Activated naive CD4-positive, alpha-beta T cell treated with anti-CD3 and anti-CD28 coated beads for 36 hours (primary cell): ENCODE measurements around the gene ZNF763. TPM values are rescaled to one million over a fixed set of nuclear protein-coding genes. Genes with fewer than 3 reads are reported as not detected.
"Not testable (repeated sequence)": the region's sequence is repeated elsewhere in the genome, so short reads cannot be mapped to it uniquely, and the experiment has no call there.

Source experiments
- CTCF ChIA-PET: fragments of 350-600 bp; sonication (Branson Sonifier 250); formaldehyde crosslinking; loops from one replicate; lab custom pipeline; 2021; ENCODE audit warnings: antibody characterized with exemption; lab: Charles Lee
- DNase-seq: peaks from one replicate; pipeline ENCODE4 v3.0.0-alpha.2; 2020
- H3K27ac Mint-ChIP-seq: one replicate; pipeline ENCODE4 v1.8.0; 2021; ENCODE audit warnings: mild to moderate bottlenecking, mixed read lengths
- H3K27me3 Mint-ChIP-seq: one replicate; pipeline ENCODE4 v1.8.0; 2021; ENCODE audit warnings: low read depth, mixed read lengths
- H3K36me3 Mint-ChIP-seq: one replicate; pipeline ENCODE4 v1.8.0; 2021; ENCODE audit warnings: low read depth, mixed read lengths
- H3K4me1 Mint-ChIP-seq: one replicate; pipeline ENCODE4 v1.8.0; 2021; ENCODE audit warnings: low read depth, mixed read lengths
- H3K4me3 Mint-ChIP-seq: one replicate; pipeline ENCODE4 v1.8.0; 2021; ENCODE audit warnings: mild to moderate bottlenecking, moderate library complexity, mixed read lengths
- H3K9me3 Mint-ChIP-seq: one replicate; pipeline ENCODE4 v1.8.0; 2021; ENCODE audit warnings: mixed read lengths
- intact Hi-C: fragments of 100-400 bp; cut with micrococcal nuclease; formaldehyde crosslinking; loops from one replicate; pipeline ENCODE4 v1.15.1; 2023
- total RNA-seq, 2 experiments: library from RNA; stranded (reverse); gene quantifications; one replicate each; pipeline ENCODE4 v1.2.3, GENCODE V29; 2021

ZNF763 gene
- total RNA-seq, 2 experiments from 2014 or later, result 0.50 to 0.54 TPM

- Mint-ChIP-seq H3K27ac (no peak overlapping the region), H3K4me3 (no peak overlapping the region), H3K4me1 (peaks cover 1% of the 10 kb centered on the region), H3K27me3 (no peaks in the 10 kb centered on the region), H3K9me3 (peaks cover 68% of the 10 kb centered on the region), H3K36me3 (peaks cover 89% of the 10 kb centered on the region)
- DNase-seq, result no peak
- intact Hi-C loops, result no loop called here
- CTCF ChIA-PET, result interaction anchor here (0.6 kb wide), 1 partner anchor 18 kb away, joined by 3 read pairs; no protein-coding TSS in a partner anchor
These were observed 22.6 kb upstream of the ZNF763 start for GRCh38 chr19:11942008-11942842.

- DNase-seq, result no peak
- H3K36me3 Mint-ChIP-seq, result peaks cover 89% of the 10 kb centered on the region
- no peaks in the 10 kb centered on the region for H3K27me3 Mint-ChIP-seq
- peaks cover 70% of the 10 kb centered on the region for H3K9me3 Mint-ChIP-seq
- H3K27ac Mint-ChIP-seq, result no peak overlapping the region
- H3K4me3 Mint-ChIP-seq, result no peak overlapping the region
- peaks cover 1% of the 10 kb centered on the region for H3K4me1 Mint-ChIP-seq
- CTCF ChIA-PET, result no interaction called here
- intact Hi-C loops, result no loop called here
These were observed 22.1 kb upstream of the ZNF763 start for GRCh38 chr19:11942843-11943108.

- no peaks in the 10 kb centered on the region for H3K27me3 Mint-ChIP-seq
- H3K36me3 Mint-ChIP-seq, result peaks cover 94% of the 10 kb centered on the region
- H3K4me1 Mint-ChIP-seq, result no peaks in the 10 kb centered on the region
- intact Hi-C loops, result no loop called here
- no peak overlapping the region for H3K27ac Mint-ChIP-seq
- H3K4me3 Mint-ChIP-seq, result no peak overlapping the region
- peaks cover 80% of the 10 kb centered on the region for H3K9me3 Mint-ChIP-seq
- CTCF ChIA-PET, result no interaction called here
- DNase-seq, result no peak
These were observed 20.2 kb upstream of the ZNF763 start for GRCh38 chr19:11944656-11945055.

GRCh38 chr19:11948646-11949045 is 16.2 kb upstream of the ZNF763 start:
- Mint-ChIP-seq H3K4me1 (no peaks in the 10 kb centered on the region), H3K36me3 (peaks cover 93% of the 10 kb centered on the region), H3K9me3 (peaks cover 86% of the 10 kb centered on the region), H3K27ac (no peak overlapping the region), H3K4me3 (no peak overlapping the region), H3K27me3 (no peaks in the 10 kb centered on the region)
- intact Hi-C loops, result no loop called here
- CTCF ChIA-PET, result no interaction called here
- no peak for DNase-seq

GRCh38 chr19:11949201-11949600 is 15.6 kb upstream of the ZNF763 start:
- H3K4me1 Mint-ChIP-seq, result no peaks in the 10 kb centered on the region
- no peak for DNase-seq
- peaks cover 88% of the 10 kb centered on the region for H3K36me3 Mint-ChIP-seq
- peak overlapping the region; percentile 55 for H3K27ac Mint-ChIP-seq
- no peak overlapping the region for H3K4me3 Mint-ChIP-seq
- H3K27me3 Mint-ChIP-seq, result no peaks in the 10 kb centered on the region
- intact Hi-C loops, result no loop called here
- CTCF ChIA-PET, result no interaction called here
- peaks cover 83% of the 10 kb centered on the region for H3K9me3 Mint-ChIP-seq

GRCh38 chr19:11949614-11950080 is 15.2 kb upstream of the ZNF763 start:
- H3K36me3 Mint-ChIP-seq, result peaks cover 83% of the 10 kb centered on the region
- DNase-seq, H3K4me1 Mint-ChIP-seq, intact Hi-C loops, H3K27me3 Mint-ChIP-seq: not testable (repeated sequence)
- peak overlapping the region; percentile 55 for H3K27ac Mint-ChIP-seq
- H3K9me3 Mint-ChIP-seq, result peaks cover 80% of the 10 kb centered on the region
- CTCF ChIA-PET, result interaction anchor here (1.4 kb wide), 1 partner anchor 14 kb away, joined by 4 read pairs; no protein-coding TSS in a partner anchor
- peak overlapping the region; percentile 7 for H3K4me3 Mint-ChIP-seq

GRCh38 chr19:11950312-11950711 is 14.5 kb upstream of the ZNF763 start:
- Mint-ChIP-seq H3K27ac (no peak overlapping the region), H3K4me3 (no peak overlapping the region), H3K4me1 (no peaks in the 10 kb centered on the region), H3K9me3 (peaks cover 80% of the 10 kb centered on the region), H3K27me3 (no peaks in the 10 kb centered on the region), H3K36me3 (peaks cover 77% of the 10 kb centered on the region)
- no peak for DNase-seq
- intact Hi-C loops, result no loop called here
- CTCF ChIA-PET, result interaction anchor here (1.4 kb wide), 1 partner anchor 13 kb away, joined by 4 read pairs; no protein-coding TSS in a partner anchor

GRCh38 chr19:11963566-11964355 is 1.1 kb upstream of the ZNF763 start:
- Mint-ChIP-seq H3K27me3 (no peaks in the 10 kb centered on the region), H3K36me3 (no peaks in the 10 kb centered on the region), H3K27ac (peak overlapping the region; percentile 1), H3K4me1 (peaks cover 20% of the 10 kb centered on the region), H3K9me3 (no peaks in the 10 kb centered on the region), H3K4me3 (peak overlapping the region; percentile 86)
- DNase-seq, result peak; percentile 83
- intact Hi-C loops, result loop anchor here (1.0 to 5.0 kb wide), 8 partner anchors 25 to 177 kb away; partner anchors contain the start of genes ZNF20, ZNF491 and ZNF878
- CTCF ChIA-PET, result interaction anchor here (0.5 to 4.4 kb wide), 18 partner anchors 9 to 364 kb away, joined by 3 to 45 read pairs (median 5); partner anchors contain the start of genes ZNF20, ZNF491 and ZNF700

GRCh38 chr19:11964496-11964857 is 363 bp upstream of the ZNF763 start:
- H3K27me3 Mint-ChIP-seq, result no peaks in the 10 kb centered on the region
- H3K4me1 Mint-ChIP-seq, result peaks cover 20% of the 10 kb centered on the region
- intact Hi-C loops, result loop anchor here (1.0 to 5.0 kb wide), 8 partner anchors 24 to 176 kb away; partner anchors contain the start of genes ZNF20, ZNF491 and ZNF878
- DNase-seq, result no peak
- no peaks in the 10 kb centered on the region for H3K9me3 Mint-ChIP-seq
- H3K4me3 Mint-ChIP-seq, result peak overlapping the region; percentile 86
- no peaks in the 10 kb centered on the region for H3K36me3 Mint-ChIP-seq
- CTCF ChIA-PET, result interaction anchor here (0.5 to 4.4 kb wide), 17 partner anchors 10 to 306 kb away, joined by 3 to 45 read pairs (median 8); partner anchors contain the start of genes ZNF20, ZNF491 and ZNF700
- peak overlapping the region; percentile 85 for H3K27ac Mint-ChIP-seq

GRCh38 chr19:11970174-11970573 is 5.3 kb downstream of the ZNF763 start:
- Mint-ChIP-seq H3K36me3 (peaks cover 14% of the 10 kb centered on the region), H3K27me3 (no peaks in the 10 kb centered on the region), H3K9me3 (peaks cover 16% of the 10 kb centered on the region), H3K4me1 (peaks cover 8% of the 10 kb centered on the region), H3K4me3 (no peak overlapping the region), H3K27ac (no peak overlapping the region)
- intact Hi-C loops, result no loop called here
- no peak for DNase-seq
- CTCF ChIA-PET, result no interaction called here

GRCh38 chr19:11971041-11971440 is 6.2 kb downstream of the ZNF763 start:
- Mint-ChIP-seq H3K4me3 (no peak overlapping the region), H3K36me3 (peaks cover 18% of the 10 kb centered on the region), H3K27ac (no peak overlapping the region), H3K4me1 (peaks cover 1% of the 10 kb centered on the region), H3K9me3 (peaks cover 19% of the 10 kb centered on the region), H3K27me3 (no peaks in the 10 kb centered on the region)
- DNase-seq, result no peak
- CTCF ChIA-PET, result no interaction called here
- intact Hi-C loops, result no loop called here
